ENCODE results near the gene HAPLN1. TPM values are rescaled to one million over a fixed set of nuclear protein-coding genes. Genes with fewer than 3 reads are reported as not detected.

HAPLN1 gene
- total and polyA plus RNA-seq, 7 experiments from 2014 or later: not detected

- H3K9me3 Mint-ChIP-seq: no peaks in the 10 kb centered on the region
- ChIA-PET CTCF (no interaction called here), POLR2A (no interaction called here)
- H3K27ac Mint-ChIP-seq: no peak overlapping the region
- H3K4me1 ChIP-seq (ENCODE audit: control insufficient read depth in 2 of 2, insufficient read depth in 2 of 2, low read length in 2 of 2): no peaks in the 10 kb centered on the region
- no peaks in the 10 kb centered on the region for H3K9me3 ChIP-seq (ENCODE audit: control insufficient read depth in 2 of 3, low read length in 3 of 3)
- H3K27ac ChIP-seq (ENCODE audit: low read depth, low read length): no peak overlapping the region
- DNase-seq (no peak), ATAC-seq (no peak)
- no peaks in the 10 kb centered on the region for H3K4me1 Mint-ChIP-seq
- H3K4me3 ChIP-seq (ENCODE audit: low read length): no peak overlapping the region
- H3K36me3 ChIP-seq (ENCODE audit: control insufficient read depth in 2 of 3, insufficient read depth in 3 of 3, low read length in 3 of 3): no peaks in the 10 kb centered on the region
- no peaks in the 10 kb centered on the region for H3K27me3 ChIP-seq (ENCODE audit: control insufficient read depth in 2 of 2, insufficient read depth in 2 of 2, low read length in 2 of 2)
- intact Hi-C loops (cut with micrococcal nuclease): no loop called here
- H3K36me3 Mint-ChIP-seq: no peaks in the 10 kb centered on the region
- H3K27me3 Mint-ChIP-seq: peaks cover 0 to 14% (median 0%) of the 10 kb centered on the region in 5 donors
- H3K4me3 Mint-ChIP-seq: no peak overlapping the region
Observed at GRCh38 chr5:83636156-83636555, 84.5 kb downstream of the HAPLN1 start.

- ATAC-seq (no peak), DNase-seq (no peak)
- Mint-ChIP-seq H3K27ac (no peak overlapping the region), H3K9me3 (peaks cover 0 to 3% (median 0%) of the 10 kb centered on the region in 11 donors), H3K27me3 (peaks cover 0 to 6% (median 0%) of the 10 kb centered on the region in 5 donors), H3K4me3 (no peak overlapping the region), H3K36me3 (no peaks in the 10 kb centered on the region), H3K4me1 (no peaks in the 10 kb centered on the region)
- Histone ChIP-seq H3K4me1 (ENCODE audit: control insufficient read depth in 2 of 2, insufficient read depth in 2 of 2, low read length in 2 of 2) (no peaks in the 10 kb centered on the region), H3K36me3 (ENCODE audit: control insufficient read depth in 2 of 3, insufficient read depth in 3 of 3, low read length in 3 of 3) (no peaks in the 10 kb centered on the region), H3K27ac (ENCODE audit: low read depth, low read length) (no peak overlapping the region), H3K4me3 (ENCODE audit: low read length) (no peak overlapping the region), H3K9me3 (ENCODE audit: control insufficient read depth in 2 of 3, low read length in 3 of 3) (no peaks in the 10 kb centered on the region), H3K27me3 (ENCODE audit: control insufficient read depth in 2 of 2, insufficient read depth in 2 of 2, low read length in 2 of 2) (no peaks in the 10 kb centered on the region)
- intact Hi-C loops (cut with micrococcal nuclease): no loop called here
- CTCF ChIA-PET: no interaction called here
- POLR2A ChIA-PET: no interaction called here
Observed at GRCh38 chr5:83633285-83633684, 87.4 kb downstream of the HAPLN1 start.

- Histone ChIP-seq H3K9me3 (ENCODE audit: control insufficient read depth in 2 of 3, low read length in 3 of 3) (no peaks in the 10 kb centered on the region), H3K36me3 (ENCODE audit: control insufficient read depth in 2 of 3, insufficient read depth in 3 of 3, low read length in 3 of 3) (no peaks in the 10 kb centered on the region), H3K27me3 (ENCODE audit: control insufficient read depth in 2 of 2, insufficient read depth in 2 of 2, low read length in 2 of 2) (no peaks in the 10 kb centered on the region), H3K4me3 (ENCODE audit: low read length) (no peak overlapping the region), H3K27ac (ENCODE audit: low read depth, low read length) (no peak overlapping the region), H3K4me1 (ENCODE audit: control insufficient read depth in 2 of 2, insufficient read depth in 2 of 2, low read length in 2 of 2) (no peaks in the 10 kb centered on the region)
- Mint-ChIP-seq H3K36me3 (no peaks in the 10 kb centered on the region), H3K4me3 (no peak overlapping the region), H3K27ac (no peak overlapping the region), H3K4me1 (no peaks in the 10 kb centered on the region), H3K9me3 (peaks cover 0 to 3% (median 0%) of the 10 kb centered on the region in 11 donors), H3K27me3 (peaks cover 0 to 5% (median 0%) of the 10 kb centered on the region in 5 donors)
- POLR2A ChIA-PET: no interaction called here
- CTCF ChIA-PET: no interaction called here
- no peak for ATAC-seq
- intact Hi-C loops (cut with micrococcal nuclease): no loop called here
- DNase-seq: peak in 1 of 9 donors; percentile 1
Observed at GRCh38 chr5:83632874-83633273, 87.8 kb downstream of the HAPLN1 start.

- Mint-ChIP-seq H3K27me3 (peaks cover 0 to 7% (median 3%) of the 10 kb centered on the region in 5 donors), H3K4me1 (no peaks in the 10 kb centered on the region), H3K36me3 (no peaks in the 10 kb centered on the region), H3K4me3 (no peak overlapping the region), H3K9me3 (peaks cover 0 to 9% (median 0%) of the 10 kb centered on the region in 11 donors), H3K27ac (no peak overlapping the region)
- no peak for DNase-seq
- H3K9me3 ChIP-seq (ENCODE audit: control insufficient read depth in 2 of 3, low read length in 3 of 3): no peaks in the 10 kb centered on the region
- no peaks in the 10 kb centered on the region for H3K36me3 ChIP-seq (ENCODE audit: control insufficient read depth in 2 of 3, insufficient read depth in 3 of 3, low read length in 3 of 3)
- ATAC-seq: no peak
- intact Hi-C loops (cut with micrococcal nuclease): no loop called here
- POLR2A ChIA-PET: no interaction called here
- no peak overlapping the region for H3K4me3 ChIP-seq (ENCODE audit: low read length)
- H3K4me1 ChIP-seq (ENCODE audit: control insufficient read depth in 2 of 2, insufficient read depth in 2 of 2, low read length in 2 of 2): no peaks in the 10 kb centered on the region
- H3K27me3 ChIP-seq (ENCODE audit: control insufficient read depth in 2 of 2, insufficient read depth in 2 of 2, low read length in 2 of 2): no peaks in the 10 kb centered on the region
- H3K27ac ChIP-seq (ENCODE audit: low read depth, low read length): no peak overlapping the region
- CTCF ChIA-PET: no interaction called here
Observed at GRCh38 chr5:83628360-83628759, 92.3 kb downstream of the HAPLN1 start.

- Histone ChIP-seq H3K36me3 (ENCODE audit: control insufficient read depth in 2 of 3, insufficient read depth in 3 of 3, low read length in 3 of 3) (no peaks in the 10 kb centered on the region), H3K27me3 (ENCODE audit: control insufficient read depth in 2 of 2, insufficient read depth in 2 of 2, low read length in 2 of 2) (no peaks in the 10 kb centered on the region), H3K9me3 (ENCODE audit: control insufficient read depth in 2 of 3, low read length in 3 of 3) (no peaks in the 10 kb centered on the region), H3K4me1 (ENCODE audit: control insufficient read depth in 2 of 2, insufficient read depth in 2 of 2, low read length in 2 of 2) (no peaks in the 10 kb centered on the region), H3K27ac (ENCODE audit: low read depth, low read length) (no peak overlapping the region), H3K4me3 (ENCODE audit: low read length) (no peak overlapping the region)
- Mint-ChIP-seq H3K36me3 (no peaks in the 10 kb centered on the region), H3K9me3 (peaks cover 0 to 20% (median 8%) of the 10 kb centered on the region in 11 donors), H3K27ac (no peak overlapping the region), H3K27me3 (peaks cover 0 to 11% (median 3%) of the 10 kb centered on the region in 5 donors), H3K4me3 (no peak overlapping the region), H3K4me1 (no peaks in the 10 kb centered on the region)
- no peak for ATAC-seq
- CTCF ChIA-PET: no interaction called here
- no peak for DNase-seq
- POLR2A ChIA-PET: no interaction called here
- intact Hi-C loops (cut with micrococcal nuclease): no loop called here
Observed at GRCh38 chr5:83614841-83615240, 105.8 kb downstream of the HAPLN1 start.

DNA sequence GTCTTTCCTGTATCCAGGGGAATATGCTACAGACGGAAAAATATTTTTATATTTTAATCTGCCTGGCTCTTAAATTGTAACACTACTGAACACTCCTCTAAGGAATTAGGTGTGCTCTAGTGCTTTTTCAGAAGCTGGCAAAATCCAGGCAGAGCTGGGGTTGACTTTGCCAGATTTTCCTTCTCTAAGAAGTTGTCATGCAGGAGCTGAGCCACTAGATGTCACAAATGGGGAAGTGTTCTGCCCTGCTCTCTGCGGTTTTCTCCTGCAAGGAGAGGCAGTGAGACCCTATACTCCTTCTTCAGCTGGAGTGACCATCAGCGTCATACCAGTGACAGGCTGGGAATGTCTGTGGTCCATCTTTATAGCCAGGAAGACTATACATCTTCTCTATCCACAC, 112.5 kb downstream of the HAPLN1 start:
- Mint-ChIP-seq H3K36me3 (no peaks in the 10 kb centered on the region), H3K27me3 (peaks cover 0 to 20% (median 9%) of the 10 kb centered on the region in 5 donors), H3K27ac (no peak overlapping the region), H3K9me3 (peaks cover 0 to 4% (median 0%) of the 10 kb centered on the region in 11 donors), H3K4me1 (no peaks in the 10 kb centered on the region), H3K4me3 (no peak overlapping the region)
- CTCF ChIA-PET: no interaction called here
- no peak overlapping the region for H3K4me3 ChIP-seq (ENCODE audit: low read length)
- ATAC-seq (no peak), DNase-seq (no peak)
- intact Hi-C loops (cut with micrococcal nuclease): no loop called here
- H3K27me3 ChIP-seq (ENCODE audit: control insufficient read depth in 2 of 2, insufficient read depth in 2 of 2, low read length in 2 of 2): no peaks in the 10 kb centered on the region
- H3K27ac ChIP-seq (ENCODE audit: low read depth, low read length): no peak overlapping the region
- H3K9me3 ChIP-seq (ENCODE audit: control insufficient read depth in 2 of 3, low read length in 3 of 3): no peaks in the 10 kb centered on the region
- no peaks in the 10 kb centered on the region for H3K36me3 ChIP-seq (ENCODE audit: control insufficient read depth in 2 of 3, insufficient read depth in 3 of 3, low read length in 3 of 3)
- POLR2A ChIA-PET: no interaction called here
- H3K4me1 ChIP-seq (ENCODE audit: control insufficient read depth in 2 of 2, insufficient read depth in 2 of 2, low read length in 2 of 2): no peaks in the 10 kb centered on the region

- H3K4me1 Mint-ChIP-seq: no peaks in the 10 kb centered on the region
- H3K27me3 ChIP-seq (ENCODE audit: control insufficient read depth in 2 of 2, insufficient read depth in 2 of 2, low read length in 2 of 2): no peaks in the 10 kb centered on the region
- H3K9me3 Mint-ChIP-seq: no peaks in the 10 kb centered on the region
- ATAC-seq (no peak), DNase-seq (no peak)
- no peak overlapping the region for H3K27ac Mint-ChIP-seq
- CTCF ChIA-PET: no interaction called here
- no peak overlapping the region for H3K4me3 ChIP-seq (ENCODE audit: low read length)
- no peak overlapping the region for H3K4me3 Mint-ChIP-seq
- no peaks in the 10 kb centered on the region for H3K36me3 ChIP-seq (ENCODE audit: control insufficient read depth in 2 of 3, insufficient read depth in 3 of 3, low read length in 3 of 3)
- peaks cover 0 to 7% (median 2%) of the 10 kb centered on the region in 5 donors for H3K27me3 Mint-ChIP-seq
- H3K9me3 ChIP-seq (ENCODE audit: control insufficient read depth in 2 of 3, low read length in 3 of 3): no peaks in the 10 kb centered on the region
- POLR2A ChIA-PET: no interaction called here
- H3K27ac ChIP-seq (ENCODE audit: low read depth, low read length): no peak overlapping the region
- no peaks in the 10 kb centered on the region for H3K36me3 Mint-ChIP-seq
- H3K4me1 ChIP-seq (ENCODE audit: control insufficient read depth in 2 of 2, insufficient read depth in 2 of 2, low read length in 2 of 2): no peaks in the 10 kb centered on the region
- intact Hi-C loops (cut with micrococcal nuclease): no loop called here
Observed at GRCh38 chr5:83595217-83595616, 125.4 kb downstream of the HAPLN1 start.

Measured in naive thymus-derived CD4-positive, alpha-beta T cell (primary cell).